Peyer's patch (tissue), 4 donors: ENCODE measurements around the gene GET3.

Experiments
- POLR2A ChIP-seq, 2 donors: fragments of 450-650 bp; IDR thresholded peaks; one replicate each; pipeline ENCODE4 v1.5.1; 2017; ENCODE audit warnings: antibody characterized with exemption in 2 of 2, mild to moderate bottlenecking in 2 of 2, moderate library complexity in 2 of 2
- TF ChIP-seq, protein P1 (sequence below), 6 experiments: fragments of 450-650 bp in 4 of 6; fragments of 200-600 bp in 2 of 6; sonication (generic) in 1 of 6; IDR thresholded peaks; one replicate each; pipeline ENCODE4 v1.5.1; 2017 to 2019; ENCODE audit warnings: antibody characterized with exemption in 6 of 6, mild to moderate bottlenecking in 3 of 6, moderate library complexity in 1 of 6

DNA sequence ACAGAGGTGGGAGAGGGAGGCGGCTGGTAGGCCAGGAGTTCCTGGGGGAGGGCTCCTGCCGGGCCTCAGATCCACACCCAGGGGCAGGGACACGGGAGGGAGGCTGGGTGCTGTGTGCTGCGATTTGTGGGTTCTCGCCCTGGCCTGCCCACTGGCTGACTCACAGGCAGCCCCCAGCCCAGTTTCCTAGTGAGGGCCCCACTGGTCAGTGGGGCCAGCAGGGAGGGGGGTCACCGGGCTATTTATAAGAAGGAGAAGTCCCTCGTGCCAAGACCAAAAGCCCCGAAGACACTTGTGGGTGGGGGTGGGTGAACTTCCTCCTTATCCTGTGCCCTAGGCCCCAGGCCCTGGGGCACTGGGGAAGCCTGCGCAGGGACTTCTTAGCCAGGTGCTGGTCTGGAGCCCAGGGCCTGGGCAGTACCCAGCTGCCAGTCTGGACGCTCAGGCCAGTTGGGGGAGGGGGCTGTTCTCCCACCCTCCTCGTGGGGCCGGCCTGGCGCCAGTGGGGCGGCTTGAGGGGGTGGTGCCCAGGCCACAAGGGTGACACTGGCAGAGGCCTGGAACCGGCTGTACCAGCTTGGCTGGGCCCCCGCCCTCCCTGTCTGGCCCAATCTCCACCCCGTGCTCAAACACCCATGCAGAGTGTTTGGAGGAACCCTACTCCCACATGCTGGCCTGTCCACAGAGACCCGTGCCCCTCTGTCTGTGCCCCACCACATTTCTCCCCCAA is 49.0 kb downstream of the GET3 start:
- TF ChIP-seq, protein P1, sequence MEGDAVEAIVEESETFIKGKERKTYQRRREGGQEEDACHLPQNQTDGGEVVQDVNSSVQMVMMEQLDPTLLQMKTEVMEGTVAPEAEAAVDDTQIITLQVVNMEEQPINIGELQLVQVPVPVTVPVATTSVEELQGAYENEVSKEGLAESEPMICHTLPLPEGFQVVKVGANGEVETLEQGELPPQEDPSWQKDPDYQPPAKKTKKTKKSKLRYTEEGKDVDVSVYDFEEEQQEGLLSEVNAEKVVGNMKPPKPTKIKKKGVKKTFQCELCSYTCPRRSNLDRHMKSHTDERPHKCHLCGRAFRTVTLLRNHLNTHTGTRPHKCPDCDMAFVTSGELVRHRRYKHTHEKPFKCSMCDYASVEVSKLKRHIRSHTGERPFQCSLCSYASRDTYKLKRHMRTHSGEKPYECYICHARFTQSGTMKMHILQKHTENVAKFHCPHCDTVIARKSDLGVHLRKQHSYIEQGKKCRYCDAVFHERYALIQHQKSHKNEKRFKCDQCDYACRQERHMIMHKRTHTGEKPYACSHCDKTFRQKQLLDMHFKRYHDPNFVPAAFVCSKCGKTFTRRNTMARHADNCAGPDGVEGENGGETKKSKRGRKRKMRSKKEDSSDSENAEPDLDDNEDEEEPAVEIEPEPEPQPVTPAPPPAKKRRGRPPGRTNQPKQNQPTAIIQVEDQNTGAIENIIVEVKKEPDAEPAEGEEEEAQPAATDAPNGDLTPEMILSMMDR (IDR thresholded peaks at IDR 0.05): no peak
- peak in 1 of 2 donors; percentile 2 for TF ChIP-seq POLR2A (IDR thresholded peaks at IDR 0.05)
